Caco-2 (cell line): ENCODE measurements around the gene SLC27A2. TPM values are rescaled to one million over a fixed set of nuclear protein-coding genes. Genes with fewer than 3 reads are reported as not detected.
A peak's percentile ranks its signal among the peaks of the same experiment; 100 is the strongest.

Experiments
- BruUV-seq: library from RNA; stranded (reverse); fragments of 400-500 nt; replicated peaks from 2 replicates; lab custom pipeline; 2021; lab: Mats Ljungman, UMichigan
- CTCF ChIA-PET: fragments of 300-600 bp; sonication (Branson Sonifier 250); formaldehyde crosslinking; loops from one replicate; lab custom pipeline; 2022; ENCODE audit warnings: antibody characterized with exemption; lab: Charles Lee
- POLR2A ChIA-PET: fragments of 300-600 bp; sonication (Branson Sonifier 250); formaldehyde crosslinking; loops from one replicate; lab custom pipeline; 2022; ENCODE audit warnings: antibody characterized with exemption; lab: Charles Lee
- DNase-seq, 2 experiments: peaks; one replicate each; pipeline versions ENCODE4 v3.0.0 to v3.0.0-alpha.2; 2020 to 2022
- H3K27me3 ChIP-seq: replicated peaks from 2 replicates; pipeline ENCODE4 v1.6.0; 2011; ENCODE audit warnings: low read length; ENCODE audit not compliant: control insufficient read depth, insufficient read depth
- H3K36me3 ChIP-seq: 2 replicates; pipeline ENCODE4 v1.5.1; 2011; ENCODE audit warnings: low read length; ENCODE audit not compliant: control insufficient read depth, insufficient read depth
- H3K4me1 ChIP-seq: fragments of 250-450 bp; sonication (Bioruptor Pico); 2 replicates; pipeline ENCODE4 v1.5.1; 2020; ENCODE audit warnings: mild to moderate bottlenecking
- H3K4me3 ChIP-seq: 2 replicates; pipeline ENCODE4 v1.5.1; 2011; ENCODE audit warnings: low read depth, mild to moderate bottlenecking, control low read depth, low read length
- H3K9me3 ChIP-seq: fragments of 250-450 bp; sonication (Bioruptor Pico); 2 replicates; pipeline ENCODE4 v1.5.1; 2020; ENCODE audit warnings: mild to moderate bottlenecking, moderate library complexity
- H3K27ac Mint-ChIP-seq: one replicate; pipeline ENCODE4 v1.8.0; 2022; ENCODE audit warnings: mixed read lengths; ENCODE audit not compliant: unreplicated experiment
- H3K27me3 Mint-ChIP-seq: one replicate; pipeline ENCODE4 v1.8.0; 2022; ENCODE audit warnings: mixed read lengths; ENCODE audit not compliant: insufficient read depth, unreplicated experiment
- H3K36me3 Mint-ChIP-seq: one replicate; pipeline ENCODE4 v1.8.0; 2022; ENCODE audit warnings: mild to moderate bottlenecking, mixed read lengths; ENCODE audit not compliant: insufficient read depth, unreplicated experiment
- H3K4me1 Mint-ChIP-seq: one replicate; pipeline ENCODE4 v1.8.0; 2022; ENCODE audit warnings: low read depth, mixed read lengths; ENCODE audit not compliant: unreplicated experiment
- H3K4me3 Mint-ChIP-seq: one replicate; pipeline ENCODE4 v1.8.0; 2022; ENCODE audit warnings: mild to moderate bottlenecking, moderate library complexity, mixed read lengths; ENCODE audit not compliant: unreplicated experiment
- H3K9me3 Mint-ChIP-seq: one replicate; pipeline ENCODE4 v1.8.0; 2022; ENCODE audit warnings: mixed read lengths; ENCODE audit not compliant: unreplicated experiment
- CTCF ChIP-seq, 2 experiments: fragments of 200-600 bp in 1 of 2; IDR thresholded peaks; 1 replicate in 1 of 2; 2 replicates in 1 of 2; pipeline versions ENCODE4 v1.5.1 to v1.8.0; 2011 to 2022; ENCODE audit warnings: antibody characterized with exemption in 1 of 2, control low read depth in 1 of 2, inconsistent platforms in 1 of 2, low read depth in 1 of 2, low read length in 1 of 2, mild to moderate bottlenecking in 1 of 2, moderate library complexity in 1 of 2; ENCODE audit not compliant: insufficient read depth in 1 of 2, severe bottlenecking in 1 of 2, unreplicated experiment in 1 of 2
- intact Hi-C: fragments of 100-400 bp; cut with micrococcal nuclease; formaldehyde crosslinking; loops from one replicate; pipeline ENCODE4 v1.10.0; 2022; ENCODE audit not compliant: unreplicated experiment
- total RNA-seq: library from RNA; stranded (reverse); gene quantifications from 2 replicates; pipeline ENCODE4 v1.2.3, GENCODE V29; 2022

The SLC27A2 gene
- total RNA-seq, 1 experiment from 2014 or later, result 31.2 TPM

GRCh38 chr15:50176869-50177268 is 5.1 kb upstream of the SLC27A2 start:
- no peak overlapping the region for H3K4me3 ChIP-seq
- H3K9me3 ChIP-seq, result no peaks in the 10 kb centered on the region
- Mint-ChIP-seq H3K27me3 (no peaks in the 10 kb centered on the region), H3K27ac (no peak overlapping the region), H3K4me1 (no peaks in the 10 kb centered on the region), H3K9me3 (peaks cover 21% of the 10 kb centered on the region), H3K36me3 (no peaks in the 10 kb centered on the region), H3K4me3 (no peak overlapping the region)
- H3K27me3 ChIP-seq, result no peaks in the 10 kb centered on the region
- BruUV-seq, result no TSS peak
- ChIA-PET CTCF (no interaction called here), POLR2A (no interaction called here)
- H3K4me1 ChIP-seq, result no peaks in the 10 kb centered on the region
- TF ChIP-seq CTCF (IDR thresholded peaks at IDR 0.05; ENCODE audit: insufficient read depth in 1 of 2, low read depth in 1 of 2, low read length in 1 of 2, severe bottlenecking in 1 of 2, unreplicated experiment in 1 of 2), result no peak
- intact Hi-C loops, result no loop called here
- H3K36me3 ChIP-seq, result no peaks in the 10 kb centered on the region
- no peak for DNase-seq

GRCh38 chr15:50180091-50180490 is 1.9 kb upstream of the SLC27A2 start:
- ChIA-PET POLR2A (interaction anchor here (0.7 to 0.9 kb wide), 2 partner anchors 11 to 136 kb away, joined by 9 read pairs; no protein-coding TSS in a partner anchor), CTCF (interaction anchor here (0.5 to 0.6 kb wide), 2 partner anchors 29 to 139 kb away, joined by 4 read pairs; no protein-coding TSS in a partner anchor)
- Mint-ChIP-seq H3K9me3 (peaks cover 6% of the 10 kb centered on the region), H3K4me3 (no peak overlapping the region), H3K4me1 (peaks cover 11% of the 10 kb centered on the region), H3K27me3 (no peaks in the 10 kb centered on the region), H3K27ac (no peak overlapping the region), H3K36me3 (no peaks in the 10 kb centered on the region)
- intact Hi-C loops, result no loop called here
- no peaks in the 10 kb centered on the region for H3K36me3 ChIP-seq
- DNase-seq, result no peak
- TF ChIP-seq CTCF (IDR thresholded peaks at IDR 0.05; ENCODE audit: insufficient read depth in 1 of 2, low read depth in 1 of 2, low read length in 1 of 2, severe bottlenecking in 1 of 2, unreplicated experiment in 1 of 2), result no peak
- no peaks in the 10 kb centered on the region for H3K27me3 ChIP-seq
- no peaks in the 10 kb centered on the region for H3K4me1 ChIP-seq
- no peak overlapping the region for H3K4me3 ChIP-seq
- no peaks in the 10 kb centered on the region for H3K9me3 ChIP-seq
- BruUV-seq, result no TSS peak

GRCh38 chr15:50180582-50180981 is 1.4 kb upstream of the SLC27A2 start:
- intact Hi-C loops, result no loop called here
- CTCF ChIA-PET, result interaction anchor here (0.5 to 0.9 kb wide), 3 partner anchors 29 to 139 kb away, joined by 3 to 4 read pairs (median 4); no protein-coding TSS in a partner anchor
- H3K4me3 Mint-ChIP-seq, result no peak overlapping the region

More at GRCh38 chr15:50180582-50180981, 1.4 kb upstream of the SLC27A2 start:
- Histone ChIP-seq H3K27me3 (no peaks in the 10 kb centered on the region), H3K4me1 (no peaks in the 10 kb centered on the region), H3K4me3 (no peak overlapping the region), H3K36me3 (no peaks in the 10 kb centered on the region), H3K9me3 (no peaks in the 10 kb centered on the region)
- no peaks in the 10 kb centered on the region for H3K27me3 Mint-ChIP-seq
- H3K4me1 Mint-ChIP-seq, result peaks cover 11% of the 10 kb centered on the region
- no peak for DNase-seq
- H3K27ac Mint-ChIP-seq, result no peak overlapping the region
- TF ChIP-seq CTCF (IDR thresholded peaks at IDR 0.05; ENCODE audit: insufficient read depth in 1 of 2, low read depth in 1 of 2, low read length in 1 of 2, severe bottlenecking in 1 of 2, unreplicated experiment in 1 of 2), result no peak
- H3K36me3 Mint-ChIP-seq, result no peaks in the 10 kb centered on the region
- BruUV-seq, result TSS peak; percentile 28
- POLR2A ChIA-PET, result interaction anchor here (0.7 to 0.9 kb wide), 2 partner anchors 12 to 135 kb away, joined by 9 read pairs; no protein-coding TSS in a partner anchor
- H3K9me3 Mint-ChIP-seq, result peaks cover under 1% of the 10 kb centered on the region
